ENCODE results near the gene RMRP.

- TF ChIP-seq, protein P1, sequence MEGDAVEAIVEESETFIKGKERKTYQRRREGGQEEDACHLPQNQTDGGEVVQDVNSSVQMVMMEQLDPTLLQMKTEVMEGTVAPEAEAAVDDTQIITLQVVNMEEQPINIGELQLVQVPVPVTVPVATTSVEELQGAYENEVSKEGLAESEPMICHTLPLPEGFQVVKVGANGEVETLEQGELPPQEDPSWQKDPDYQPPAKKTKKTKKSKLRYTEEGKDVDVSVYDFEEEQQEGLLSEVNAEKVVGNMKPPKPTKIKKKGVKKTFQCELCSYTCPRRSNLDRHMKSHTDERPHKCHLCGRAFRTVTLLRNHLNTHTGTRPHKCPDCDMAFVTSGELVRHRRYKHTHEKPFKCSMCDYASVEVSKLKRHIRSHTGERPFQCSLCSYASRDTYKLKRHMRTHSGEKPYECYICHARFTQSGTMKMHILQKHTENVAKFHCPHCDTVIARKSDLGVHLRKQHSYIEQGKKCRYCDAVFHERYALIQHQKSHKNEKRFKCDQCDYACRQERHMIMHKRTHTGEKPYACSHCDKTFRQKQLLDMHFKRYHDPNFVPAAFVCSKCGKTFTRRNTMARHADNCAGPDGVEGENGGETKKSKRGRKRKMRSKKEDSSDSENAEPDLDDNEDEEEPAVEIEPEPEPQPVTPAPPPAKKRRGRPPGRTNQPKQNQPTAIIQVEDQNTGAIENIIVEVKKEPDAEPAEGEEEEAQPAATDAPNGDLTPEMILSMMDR (IDR thresholded peaks at IDR 0.05), result no peak
- TF ChIP-seq POLR2A (IDR thresholded peaks at IDR 0.05), result no peak
These were observed 24.2 kb upstream of the RMRP start for GRCh38 chr9:35682051-35682450.

Data from esophagus squamous epithelium (tissue), 4 donors.